Activated CD8-positive, alpha-beta memory T cell treated with anti-CD3 and anti-CD28 coated beads for 4 hours (primary cell): Measurements from ENCODE around the gene OR1N2.
"Not testable (repeated sequence)": the region's sequence is repeated elsewhere in the genome, so short reads cannot be mapped to it uniquely, and the experiment has no call there.

Experiments
- DNase-seq, 2 donors: peaks; one replicate each; pipeline ENCODE4 v3.0.0-alpha.2; 2020; ENCODE audit warnings: low read depth in 2 of 2

OR1N2 gene, protein sequence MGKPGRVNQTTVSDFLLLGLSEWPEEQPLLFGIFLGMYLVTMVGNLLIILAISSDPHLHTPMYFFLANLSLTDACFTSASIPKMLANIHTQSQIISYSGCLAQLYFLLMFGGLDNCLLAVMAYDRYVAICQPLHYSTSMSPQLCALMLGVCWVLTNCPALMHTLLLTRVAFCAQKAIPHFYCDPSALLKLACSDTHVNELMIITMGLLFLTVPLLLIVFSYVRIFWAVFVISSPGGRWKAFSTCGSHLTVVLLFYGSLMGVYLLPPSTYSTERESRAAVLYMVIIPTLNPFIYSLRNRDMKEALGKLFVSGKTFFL

DNA sequence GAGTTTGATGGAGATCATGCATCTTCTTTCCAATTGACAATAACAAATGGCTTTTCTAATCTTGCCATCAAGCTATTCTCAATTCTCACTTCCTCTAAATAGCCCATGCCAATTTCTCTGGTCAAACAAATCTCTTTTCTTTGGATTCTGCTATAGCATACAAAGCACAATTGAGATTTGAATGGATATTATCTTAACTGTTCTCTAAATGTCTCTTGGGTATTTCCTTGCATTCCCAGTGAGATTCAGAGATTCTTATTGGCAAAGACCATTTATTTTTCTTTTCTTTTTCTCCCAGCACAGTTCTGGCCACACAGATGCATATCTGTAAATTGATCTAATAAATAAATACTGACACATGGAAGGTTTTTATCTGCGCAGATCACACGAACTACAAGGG, at the start of gene OR1N2:
TSS of gene OR1N2 (plus strand) at position 301 of the 400 bp plus-strand sequence. CDS start 100 bp downstream, outside the sequence.
- no peak for DNase-seq

DNA sequence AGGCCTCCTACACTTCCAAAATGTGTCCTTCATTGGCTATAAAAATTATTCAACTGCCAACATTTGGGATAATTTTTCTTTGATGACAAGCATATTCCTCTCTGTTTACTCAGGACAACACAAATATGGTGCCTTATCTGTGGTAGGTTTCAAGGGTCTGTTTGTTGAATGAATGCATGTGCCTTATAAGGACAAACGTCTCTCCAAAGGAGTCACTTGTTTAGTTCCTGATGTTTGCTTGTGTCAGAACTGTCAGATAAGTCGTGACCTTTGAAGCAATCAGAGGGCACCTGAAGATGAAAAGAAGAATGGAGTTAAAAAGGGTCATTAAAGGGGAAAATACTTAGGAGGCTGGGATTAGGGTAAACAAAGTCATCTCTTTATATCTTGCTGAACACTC, 45.9 kb upstream of the OR1N2 start:
- DNase-seq = no peak

DNA sequence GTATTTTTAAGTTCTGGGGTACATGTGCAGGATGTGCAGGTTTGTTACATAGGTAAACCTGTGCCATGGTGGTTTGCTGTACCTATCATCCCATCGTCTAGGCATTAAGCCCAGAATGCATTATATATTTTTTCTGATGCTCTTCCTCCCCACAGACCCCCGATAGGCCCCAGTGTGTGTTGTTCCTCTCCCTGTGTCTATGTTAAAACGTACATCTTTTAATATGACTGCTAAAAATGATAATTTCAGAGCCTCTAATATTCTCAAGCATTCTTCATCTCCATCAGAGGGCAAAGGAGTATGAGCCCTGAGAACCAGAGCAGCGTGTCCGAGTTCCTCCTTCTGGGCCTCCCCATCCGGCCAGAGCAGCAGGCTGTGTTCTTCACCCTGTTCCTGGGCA, 42.4 kb upstream of the OR1N2 start, which contains the start of gene OR1J2:
TSS of gene OR1J2 (plus strand) at position 301 of the 400 bp plus-strand sequence. CDS start at position 301, 0 bp downstream.
- no peak for DNase-seq

DNA sequence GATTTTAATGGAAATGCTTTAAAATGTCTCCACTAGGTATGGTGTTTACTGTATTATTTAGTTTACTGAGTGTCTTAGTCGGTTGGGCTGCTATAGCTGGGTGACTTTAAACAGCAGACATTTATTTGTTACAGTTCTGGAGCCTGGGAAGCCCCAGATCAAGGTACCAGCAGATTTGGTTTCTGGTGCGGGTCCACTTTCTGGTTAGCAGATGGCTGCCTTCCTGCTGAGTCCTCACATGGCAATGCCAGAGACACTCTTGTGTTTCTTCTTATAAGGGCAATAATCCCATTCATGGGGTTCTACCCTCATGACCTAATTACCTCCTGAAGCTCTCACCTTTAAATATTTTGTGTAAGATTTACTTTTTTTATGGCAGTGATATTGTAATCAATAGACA, 34.7 kb upstream of the OR1N2 start:
- DNase-seq = no peak

DNA sequence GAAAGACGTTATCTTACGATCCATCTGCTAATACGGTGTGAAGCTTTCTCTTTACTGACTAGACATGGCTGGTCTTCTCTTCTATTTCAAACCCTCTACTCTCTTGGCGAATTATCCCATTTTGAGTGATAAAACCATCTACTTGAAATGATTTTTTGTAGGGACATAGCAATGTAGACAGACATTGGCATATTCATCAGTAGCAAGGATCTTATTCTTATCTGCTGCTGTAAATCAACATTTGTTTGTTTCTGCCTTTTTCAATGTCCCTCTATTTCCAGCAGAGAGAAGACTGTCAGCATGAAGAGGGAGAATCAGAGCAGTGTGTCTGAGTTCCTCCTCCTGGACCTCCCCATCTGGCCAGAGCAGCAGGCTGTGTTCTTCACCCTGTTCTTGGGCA, 34.1 kb upstream of the OR1N2 start, which contains the start of gene OR1J4:
TSS of gene OR1J4 (plus strand) at position 301 of the 400 bp plus-strand sequence. CDS start at position 301, 0 bp downstream.
- DNase-seq = no peak

DNA sequence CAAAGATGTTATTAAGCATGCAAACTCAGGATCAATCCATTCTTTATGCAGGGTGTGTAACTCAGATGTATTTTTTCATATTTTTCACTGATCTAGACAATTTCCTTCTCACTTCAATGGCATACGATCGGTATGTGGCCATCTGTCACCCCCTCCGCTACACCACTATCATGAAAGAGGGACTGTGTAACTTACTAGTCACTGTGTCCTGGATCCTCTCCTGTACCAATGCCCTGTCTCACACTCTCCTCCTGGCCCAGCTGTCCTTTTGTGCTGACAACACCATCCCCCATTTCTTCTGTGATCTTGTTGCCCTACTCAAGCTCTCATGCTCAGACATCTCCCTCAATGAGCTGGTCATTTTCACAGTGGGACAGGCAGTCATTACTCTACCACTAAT, 33.5 kb upstream of the OR1N2 start:
- no peak for DNase-seq

DNA sequence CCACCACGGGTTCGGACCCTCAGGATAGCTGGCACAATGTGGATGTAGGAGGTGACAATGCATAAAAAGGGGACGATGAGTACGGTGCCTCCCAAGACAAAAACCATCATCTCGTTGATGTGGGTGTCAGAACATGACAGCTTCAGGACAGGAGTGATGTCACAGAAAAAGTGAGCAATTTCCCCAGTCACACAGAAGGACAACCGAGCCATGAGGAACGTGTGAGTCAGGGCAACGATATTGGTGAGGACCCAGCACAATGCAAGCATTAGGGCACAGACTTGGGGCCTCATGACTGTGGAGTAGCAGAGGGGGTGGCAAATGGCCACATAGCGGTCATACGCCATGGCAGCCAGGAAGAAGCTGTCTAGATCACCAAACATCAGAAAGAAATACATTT, 26.3 kb upstream of the OR1N2 start:
- no peak for DNase-seq

DNA sequence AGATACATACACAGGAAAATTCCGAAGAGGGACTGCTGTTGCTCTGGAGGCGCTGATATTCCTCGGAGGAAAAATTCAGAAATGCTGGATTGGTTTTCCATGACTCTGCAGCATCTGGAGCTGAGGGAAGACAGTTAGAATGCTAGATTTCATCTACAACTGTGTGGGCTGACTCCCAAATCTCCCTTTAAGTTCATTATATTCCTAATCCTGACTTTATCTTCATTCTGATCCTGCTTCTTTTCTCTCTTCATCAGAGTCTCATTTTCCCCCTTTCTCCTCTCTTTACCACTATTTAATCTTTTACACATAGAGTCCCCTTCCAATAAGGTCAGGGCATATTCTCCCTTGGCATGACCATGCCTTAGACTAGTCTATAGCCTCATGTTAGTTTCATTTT, 25.7 kb upstream of the OR1N2 start, which contains the start of gene OR1N1:
TSS of gene OR1N1 (minus strand) at position 101 of the 400 bp plus-strand sequence. CDS start at position 101, 0 bp downstream.
- DNase-seq = no peak

DNA sequence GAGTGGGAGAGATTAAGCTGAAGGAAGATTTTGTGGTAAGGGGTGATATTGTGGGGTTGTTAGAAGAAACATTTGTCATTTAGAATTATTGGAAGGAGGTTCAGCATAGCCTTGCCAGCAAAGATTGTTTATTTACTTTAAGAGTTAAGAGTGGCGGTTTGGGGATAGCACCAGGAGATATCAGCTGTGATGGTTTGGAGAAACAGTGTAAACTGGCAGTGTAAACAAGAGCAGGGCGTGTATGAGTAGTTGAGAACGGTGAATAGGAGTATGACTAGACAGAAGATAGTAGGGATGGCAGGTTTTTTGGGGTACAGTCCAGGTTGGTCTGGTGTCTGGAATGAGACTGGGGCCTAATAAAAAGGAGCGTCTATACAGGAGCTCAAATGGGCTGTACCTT, 21.8 kb upstream of the OR1N2 start:
- not testable (repeated sequence) for DNase-seq

DNA sequence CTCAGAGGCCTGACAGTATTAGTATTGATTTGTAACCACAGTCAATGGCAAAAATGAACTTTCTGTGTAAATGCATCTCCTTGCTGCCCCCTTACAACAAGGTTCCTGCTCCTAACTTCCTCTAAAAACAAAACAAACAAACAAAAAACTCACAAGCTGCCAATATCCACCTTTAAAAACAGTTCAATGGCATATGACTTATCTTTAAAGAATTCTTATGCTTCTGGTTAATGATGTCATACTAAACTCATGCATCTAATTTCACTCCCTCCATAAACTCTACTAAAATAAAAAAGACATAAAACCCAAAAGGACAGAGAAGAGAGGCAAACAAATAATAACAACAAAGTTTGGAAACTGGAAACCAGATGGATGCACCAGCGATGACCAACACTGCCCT, 16.8 kb upstream of the OR1N2 start:
- DNase-seq = no peak

DNA sequence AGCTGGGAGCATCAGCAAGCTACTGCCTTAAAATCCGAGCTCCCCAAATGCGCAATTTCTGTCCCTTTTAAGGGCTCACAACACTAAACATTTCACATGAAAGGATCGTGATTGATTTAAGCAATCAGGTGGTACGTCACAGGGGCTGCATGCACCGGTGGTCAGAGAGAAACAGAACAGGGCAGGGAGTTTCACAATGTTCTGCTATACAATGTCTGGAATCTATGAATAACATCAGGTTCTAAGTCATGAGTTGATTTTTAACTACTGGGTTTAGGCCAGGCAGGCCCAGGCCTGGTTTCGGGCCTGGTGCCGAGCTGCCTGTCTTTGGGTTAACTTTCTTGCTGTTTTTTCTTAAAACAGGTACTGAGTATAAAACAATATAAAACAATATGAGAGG, 15.8 kb upstream of the OR1N2 start:
- DNase-seq = not testable (repeated sequence)

DNA sequence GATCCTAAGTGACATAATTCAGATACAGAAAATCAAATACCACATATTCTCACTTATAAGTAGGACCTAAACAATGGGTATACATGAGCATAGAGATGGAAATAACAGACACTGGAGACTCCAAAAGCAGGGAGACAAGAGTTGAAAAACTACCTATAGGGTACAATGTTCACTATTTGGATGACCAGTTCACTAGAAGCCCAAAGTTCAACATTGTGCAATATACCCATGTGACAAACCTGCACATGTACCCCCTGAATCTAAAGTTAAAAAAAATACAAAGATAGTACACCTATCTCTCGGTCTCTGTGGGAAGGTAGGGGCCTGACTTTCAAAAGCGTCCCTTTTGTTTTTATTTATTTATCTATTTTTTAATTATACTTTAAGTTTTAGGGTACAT, 14.2 kb upstream of the OR1N2 start:
- DNase-seq = no peak

DNA sequence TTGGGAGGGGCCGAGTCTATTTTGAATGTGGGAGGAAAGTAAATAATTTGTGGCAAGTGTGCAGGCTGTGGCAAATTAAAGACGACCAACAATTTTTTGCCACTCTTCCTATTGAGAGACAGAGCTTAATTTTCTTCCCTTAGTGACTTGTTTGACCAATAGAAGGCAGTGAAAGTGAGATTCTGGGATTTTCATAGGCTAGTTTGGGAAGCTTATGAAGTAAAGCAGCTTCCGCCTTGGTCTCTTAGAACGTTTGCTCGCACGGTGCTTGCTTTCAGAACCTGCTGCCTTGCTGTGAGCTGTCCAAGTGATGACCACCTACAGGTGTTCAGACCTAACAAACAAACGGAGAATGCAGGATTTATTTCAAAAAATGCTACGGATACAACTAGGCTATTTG, 6.7 kb upstream of the OR1N2 start:
- DNase-seq = no peak

DNA sequence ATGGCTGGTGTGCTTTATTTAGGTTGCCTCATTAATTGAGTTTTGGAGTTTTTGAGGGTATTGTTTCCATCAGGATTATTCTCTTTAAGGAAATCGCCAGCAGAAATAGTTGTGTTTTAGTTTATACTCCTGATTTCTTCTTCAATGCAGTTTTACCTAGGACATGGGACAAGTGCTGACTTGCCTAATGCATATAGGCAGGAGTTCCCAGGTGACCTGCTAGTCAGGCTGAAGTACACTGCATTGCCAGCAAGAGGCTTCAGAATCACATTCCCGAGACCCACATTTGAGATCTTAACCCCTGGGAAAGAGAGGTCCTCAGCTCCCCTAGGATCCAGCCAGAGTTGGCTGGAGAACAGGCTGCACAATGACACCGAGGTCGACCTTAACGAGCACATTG, 1.5 kb upstream of the OR1N2 start:
- no peak for DNase-seq

DNA sequence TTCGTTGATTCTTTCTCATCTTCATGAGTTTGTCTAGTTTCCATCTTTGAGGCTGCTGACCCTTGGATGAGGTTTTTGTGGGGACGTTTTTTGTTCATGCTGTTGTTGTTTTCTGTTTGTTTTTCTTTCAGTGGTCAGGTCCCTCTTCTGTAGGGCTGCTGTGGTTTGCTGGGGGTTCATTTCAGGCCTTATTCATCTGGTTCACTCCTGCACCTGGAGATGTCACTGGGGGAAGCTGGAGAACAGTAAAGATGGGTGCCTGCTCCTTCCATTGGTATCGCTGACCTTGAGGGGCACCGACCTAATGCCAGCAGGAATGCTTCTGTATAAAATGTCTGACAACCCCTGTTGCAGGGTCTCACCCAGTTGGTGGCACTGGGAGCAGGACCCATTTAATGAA, 8.5 kb downstream of the OR1N2 start:
- DNase-seq = no peak

DNA sequence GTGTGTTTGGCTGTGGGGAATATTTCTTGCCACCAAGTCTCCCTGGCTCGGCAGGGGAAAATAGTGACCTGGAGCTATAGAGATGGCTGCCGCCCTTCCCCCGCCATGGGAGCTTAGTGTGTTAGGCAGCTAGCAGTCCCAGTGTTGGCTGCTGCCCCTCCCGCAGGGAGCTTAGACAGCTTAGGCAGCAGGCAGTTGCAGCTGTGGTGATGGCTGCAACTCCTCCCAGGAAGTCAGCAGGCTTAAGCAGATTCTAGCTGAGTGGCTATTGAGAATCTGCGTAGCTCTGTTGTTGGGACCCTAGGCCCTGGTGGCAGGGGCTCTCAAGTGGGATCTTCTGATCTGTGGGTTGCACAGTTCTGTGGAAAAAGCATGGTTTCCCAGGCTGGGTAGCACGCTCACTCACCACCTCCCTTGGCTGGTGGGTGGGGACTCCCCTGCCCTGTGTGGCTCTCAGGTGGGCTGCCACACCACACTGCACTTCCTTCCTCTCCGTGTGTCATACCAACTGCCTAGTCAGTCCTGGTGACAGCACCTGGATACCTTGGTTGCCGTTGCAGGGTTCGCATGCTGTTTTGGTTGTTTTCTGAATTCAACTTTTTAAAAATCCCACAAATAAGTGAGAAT, 9.3 kb downstream of the OR1N2 start:
- peak in 1 of 2 donors; percentile 39 for DNase-seq

DNA sequence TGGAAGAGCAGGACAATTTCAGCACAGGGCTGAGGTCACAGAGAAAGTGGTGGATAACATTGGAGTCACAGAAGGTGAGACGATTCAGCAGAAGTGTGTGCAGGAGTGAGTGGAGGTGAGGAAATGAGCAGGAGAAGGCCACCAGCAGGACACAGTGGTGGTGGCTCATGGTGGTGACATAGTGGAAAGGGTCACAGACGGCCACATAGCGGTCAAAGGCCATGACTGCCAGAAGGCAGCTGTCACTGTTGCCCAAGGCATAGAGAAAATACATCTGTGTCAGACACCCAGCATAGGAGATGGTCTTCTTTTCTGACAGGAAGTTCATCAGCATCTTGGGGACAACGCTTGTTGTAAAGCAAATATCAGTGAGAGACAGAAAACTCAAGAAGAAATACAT, 15.0 kb downstream of the OR1N2 start:
- no peak for DNase-seq

DNA sequence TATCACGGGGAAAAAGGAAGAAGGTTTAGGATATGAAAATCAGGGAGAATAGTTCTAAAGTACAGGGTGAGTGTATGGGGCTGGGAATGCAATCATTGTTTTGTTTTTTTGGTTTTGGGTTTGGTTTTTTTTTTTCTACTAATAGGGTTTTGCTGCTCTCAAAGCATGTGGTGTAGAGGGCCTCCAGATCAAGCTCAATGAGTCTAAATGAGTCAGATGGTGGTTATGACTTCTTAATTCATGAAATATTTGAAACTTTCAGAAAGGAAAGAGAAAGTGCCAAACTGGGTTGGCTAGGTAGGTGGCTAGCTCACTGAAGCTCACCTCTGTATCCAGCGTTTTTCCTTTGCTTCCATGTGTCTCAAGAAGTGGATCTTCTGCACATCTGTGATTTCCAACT, 19.5 kb downstream of the OR1N2 start:
- DNase-seq = no peak

DNA sequence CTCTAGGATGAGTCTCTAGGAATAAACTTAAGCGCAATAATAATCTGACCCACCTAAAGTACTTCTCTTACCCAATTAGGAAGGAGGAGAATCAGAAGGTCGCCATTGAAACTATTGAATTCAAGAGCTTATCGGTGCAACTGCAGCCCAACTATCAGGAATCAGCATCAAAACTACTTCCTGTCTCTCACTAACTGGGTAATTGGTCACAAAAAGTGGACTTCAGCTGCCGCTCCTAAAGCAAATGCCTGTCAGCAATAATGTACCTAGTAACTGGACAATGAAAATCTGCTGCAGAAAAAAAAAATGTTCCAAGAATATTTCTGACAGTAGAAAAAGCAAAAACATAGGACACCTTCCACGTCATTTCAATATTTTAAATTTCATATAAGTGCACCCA, 27.0 kb downstream of the OR1N2 start:
- no peak for DNase-seq

DNA sequence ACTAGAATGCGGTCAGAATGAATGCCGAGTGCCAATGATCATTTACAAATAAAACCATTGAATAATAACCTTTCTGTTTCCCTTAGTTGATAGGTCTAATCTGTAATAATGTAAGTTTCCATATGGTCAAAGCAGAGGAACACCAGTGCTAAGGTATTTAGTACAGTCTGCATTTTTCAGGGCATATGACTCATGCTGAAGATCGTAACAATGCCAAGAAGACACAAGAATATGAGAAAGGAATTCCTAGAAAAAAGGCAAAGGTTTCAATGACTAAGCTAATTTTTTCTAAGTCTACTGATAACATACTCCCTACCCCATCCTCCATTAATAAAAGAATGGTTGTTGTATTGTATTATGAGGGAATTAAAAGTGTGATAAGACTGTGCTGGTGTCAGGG, 27.4 kb downstream of the OR1N2 start:
- DNase-seq = no peak

DNA sequence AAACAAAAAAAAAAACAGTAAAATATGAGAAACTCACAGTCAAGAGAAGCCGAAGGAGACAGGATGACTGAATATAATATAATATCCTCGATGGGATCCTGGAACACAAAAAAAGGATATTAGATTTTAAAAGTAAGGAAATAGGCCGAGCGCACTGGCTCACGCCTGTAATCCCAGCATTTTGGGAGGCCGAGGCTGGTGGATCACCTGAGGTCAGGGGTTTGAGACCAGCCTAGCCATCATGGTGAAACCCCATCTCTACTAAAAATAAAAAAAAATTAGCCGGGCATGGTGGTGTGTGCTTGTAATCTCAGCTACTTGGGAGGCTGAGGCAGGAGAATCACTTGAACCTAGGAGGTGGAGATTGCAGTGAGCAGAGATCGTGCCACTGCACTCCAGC, 30.4 kb downstream of the OR1N2 start, which contains the start of gene OR1L8:
TSS of gene OR1L8 (minus strand) at position 101 of the 400 bp plus-strand sequence. CDS start 14,907 bp downstream, outside the sequence.
- not testable (repeated sequence) for DNase-seq
